Dermis lymphatic vessel endothelial cell (primary cell): ENCODE results near the gene GHRL. TPM values are rescaled to one million over a fixed set of nuclear protein-coding genes. Genes with fewer than 3 reads are reported as not detected.

Source experiments
- total RNA-seq: library from RNA; depleted of rRNA; stranded (reverse); fragments of >200 nt; gene quantifications from 2 replicates; pipeline ENCODE4 v1.2.1, GENCODE V29; 2014

The GHRL gene, protein sequence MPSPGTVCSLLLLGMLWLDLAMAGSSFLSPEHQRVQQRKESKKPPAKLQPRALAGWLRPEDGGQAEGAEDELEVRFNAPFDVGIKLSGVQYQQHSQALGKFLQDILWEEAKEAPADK
- total RNA-seq, result 0.09 and 0.22 TPM in 2 replicates

GRCh38 chr3:10292505-10293419, at the start of gene GHRL:
TSS of gene GHRL (minus strand) at chr3:10292947. CDS start at chr3:10290180, 2,767 bp downstream.

GRCh38 chr3:10248184-10248983, 44.4 kb downstream of the GHRL start, which contains the start of gene TATDN2:
TSS of gene TATDN2 (plus strand) at chr3:10248459. CDS start at chr3:10249201, 742 bp downstream.

Other genes starting within 250 kb of the GHRL start
- not detected in 2 replicates for gene FANCD2OS, start 184.7 kb downstream of the GHRL start, total RNA-seq
- gene BRK1, start 177.3 kb downstream of the GHRL start, total RNA-seq, result 150 and 172 TPM in 2 replicates
- gene VHL, start 151.2 kb downstream of the GHRL start, total RNA-seq, result 44.2 and 69.1 TPM in 2 replicates
- 39.2 and 61.1 TPM in 2 replicates for gene IRAK2, start 128.0 kb downstream of the GHRL start, total RNA-seq
- gene TATDN2, start 44.5 kb downstream of the GHRL start, total RNA-seq, result 10.2 and 12.0 TPM in 2 replicates
- 243 and 262 TPM in 2 replicates for gene SEC13, start 28.2 kb upstream of the GHRL start, total RNA-seq
- not detected in 2 replicates for gene ATP2B2, start 212.6 kb upstream of the GHRL start, total RNA-seq